ENCODE measurements around the gene GUCY1A1. TPM values are rescaled to one million over a fixed set of nuclear protein-coding genes. Genes with fewer than 3 reads are reported as not detected.

Gene GUCY1A1
- total and polyA plus RNA-seq, 7 donors = 1.5 to 16.4 (median 6.8) TPM

DNA sequence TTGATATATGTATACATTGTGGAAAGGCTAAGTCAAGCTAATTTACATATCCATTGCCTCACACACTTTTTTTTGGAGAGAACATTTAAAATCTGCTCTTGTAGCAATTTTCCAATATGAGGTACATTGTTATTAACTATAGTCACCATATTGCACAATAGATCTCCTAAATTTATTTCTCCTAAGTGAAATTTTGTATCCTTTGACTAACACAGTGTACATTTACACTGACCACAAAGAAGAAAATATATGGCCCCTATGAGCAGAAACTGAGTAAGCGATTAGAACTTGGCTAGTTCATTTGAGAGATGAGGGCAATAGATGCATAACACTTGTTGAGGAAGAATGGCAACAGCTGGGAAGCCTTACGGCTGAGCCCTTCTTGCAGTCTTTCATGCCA is 71.9 kb downstream of the GUCY1A1 start:
- Histone ChIP-seq H3K9me3 (no peaks in the 10 kb centered on the region), H3K36me3 (ENCODE audit: insufficient read depth in 1 of 2, low read depth in 1 of 2) (no peaks in the 10 kb centered on the region), H3K27ac (no peak overlapping the region), H3K4me3 (no peak overlapping the region), H3K4me1 (no peaks in the 10 kb centered on the region), H3K27me3 (ENCODE audit: insufficient read depth in 3 of 3, low read length in 2 of 3) (peaks cover 0 to 4% (median 0%) of the 10 kb centered on the region in 3 donors)
- ATAC-seq (no peak), DNase-seq (no peak)
- WGBS, 3 donors = 52 to 70% (median 61%) methylated on average over 2 of the region's 2 CpGs
- TF ChIP-seq, protein P1, sequence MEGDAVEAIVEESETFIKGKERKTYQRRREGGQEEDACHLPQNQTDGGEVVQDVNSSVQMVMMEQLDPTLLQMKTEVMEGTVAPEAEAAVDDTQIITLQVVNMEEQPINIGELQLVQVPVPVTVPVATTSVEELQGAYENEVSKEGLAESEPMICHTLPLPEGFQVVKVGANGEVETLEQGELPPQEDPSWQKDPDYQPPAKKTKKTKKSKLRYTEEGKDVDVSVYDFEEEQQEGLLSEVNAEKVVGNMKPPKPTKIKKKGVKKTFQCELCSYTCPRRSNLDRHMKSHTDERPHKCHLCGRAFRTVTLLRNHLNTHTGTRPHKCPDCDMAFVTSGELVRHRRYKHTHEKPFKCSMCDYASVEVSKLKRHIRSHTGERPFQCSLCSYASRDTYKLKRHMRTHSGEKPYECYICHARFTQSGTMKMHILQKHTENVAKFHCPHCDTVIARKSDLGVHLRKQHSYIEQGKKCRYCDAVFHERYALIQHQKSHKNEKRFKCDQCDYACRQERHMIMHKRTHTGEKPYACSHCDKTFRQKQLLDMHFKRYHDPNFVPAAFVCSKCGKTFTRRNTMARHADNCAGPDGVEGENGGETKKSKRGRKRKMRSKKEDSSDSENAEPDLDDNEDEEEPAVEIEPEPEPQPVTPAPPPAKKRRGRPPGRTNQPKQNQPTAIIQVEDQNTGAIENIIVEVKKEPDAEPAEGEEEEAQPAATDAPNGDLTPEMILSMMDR (IDR thresholded peaks at IDR 0.05) = no peak
- intact Hi-C loops (cut with DNase I) = no loop called here

DNA sequence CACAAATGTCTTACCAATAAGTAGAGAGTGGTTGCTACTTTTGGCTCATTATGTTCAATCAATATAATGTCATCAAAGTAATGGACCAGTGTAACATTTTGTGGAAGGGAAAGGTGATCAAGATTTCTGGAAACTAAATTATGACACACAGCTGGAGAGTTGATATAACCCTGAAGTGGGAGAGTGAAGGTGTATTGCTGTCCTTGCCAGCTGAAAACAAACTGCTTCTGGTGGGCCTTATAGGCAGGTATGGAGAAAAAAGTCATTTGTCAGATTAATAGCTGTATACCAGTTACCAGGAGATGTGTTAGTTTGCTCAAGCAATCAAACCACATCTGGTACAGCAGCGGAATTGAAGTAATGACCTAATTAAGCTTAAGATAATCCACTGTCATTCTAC is 74.9 kb downstream of the GUCY1A1 start:
- Histone ChIP-seq H3K36me3 (ENCODE audit: insufficient read depth in 1 of 2, low read depth in 1 of 2) (no peaks in the 10 kb centered on the region), H3K27me3 (ENCODE audit: insufficient read depth in 3 of 3, low read length in 2 of 3) (peaks cover 0 to 4% (median 0%) of the 10 kb centered on the region in 3 donors), H3K4me3 (no peak overlapping the region), H3K9me3 (no peaks in the 10 kb centered on the region), H3K4me1 (no peaks in the 10 kb centered on the region), H3K27ac (no peak overlapping the region)
- intact Hi-C loops (cut with DNase I) = no loop called here
- DNase-seq = no peak
- no peak for ATAC-seq
- WGBS, 3 donors = 97 to 100% (median 100%) methylated on average over 1 of the region's 1 CpG
- TF ChIP-seq, protein P1 (IDR thresholded peaks at IDR 0.05) = no peak

DNA sequence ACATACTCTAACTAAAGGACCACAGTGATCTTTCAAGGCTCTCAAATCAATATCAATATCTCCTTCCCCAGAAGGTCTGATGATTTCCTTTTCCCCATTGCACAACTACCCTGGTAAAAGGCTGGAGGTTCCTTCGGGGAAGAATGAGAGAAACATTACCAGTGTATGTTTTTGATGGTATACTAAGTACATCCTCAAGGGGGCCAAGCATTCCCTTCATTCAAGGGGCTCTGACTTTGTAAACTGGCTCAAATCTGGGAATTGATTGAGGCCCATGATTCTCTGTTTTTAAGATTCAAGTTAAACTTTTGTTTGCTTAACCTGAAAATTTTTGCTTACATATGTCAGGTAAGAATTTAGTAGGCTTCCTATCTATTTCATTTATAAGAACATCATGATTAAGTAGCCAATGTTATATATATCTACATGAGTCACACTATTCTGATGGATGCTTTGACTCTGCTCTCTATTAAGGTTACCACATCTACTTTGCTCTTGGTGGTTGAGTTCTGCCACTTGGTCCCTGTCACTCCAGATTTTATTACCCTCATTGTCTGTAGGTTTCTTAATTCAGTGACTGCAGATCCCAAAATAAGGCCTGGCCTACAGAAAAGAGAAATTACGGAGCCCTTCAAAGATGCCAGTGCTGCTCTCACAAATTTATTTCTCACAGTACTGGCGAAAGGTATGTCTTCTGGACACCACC is 75.8 kb downstream of the GUCY1A1 start:
- Histone ChIP-seq H3K27ac (no peak overlapping the region), H3K4me3 (no peak overlapping the region), H3K4me1 (no peaks in the 10 kb centered on the region), H3K36me3 (ENCODE audit: insufficient read depth in 1 of 2, low read depth in 1 of 2) (no peaks in the 10 kb centered on the region), H3K9me3 (no peaks in the 10 kb centered on the region), H3K27me3 (ENCODE audit: insufficient read depth in 3 of 3, low read length in 2 of 3) (peaks cover 0 to 4% (median 0%) of the 10 kb centered on the region in 3 donors)
- TF ChIP-seq, protein P1 (IDR thresholded peaks at IDR 0.05) = no peak
- WGBS, 3 donors = 85 to 87% (median 86%) methylated on average over 3 of the region's 3 CpGs
- DNase-seq = no peak
- intact Hi-C loops (cut with DNase I) = no loop called here
- ATAC-seq = peak in 1 of 4 donors; percentile 41

DNA sequence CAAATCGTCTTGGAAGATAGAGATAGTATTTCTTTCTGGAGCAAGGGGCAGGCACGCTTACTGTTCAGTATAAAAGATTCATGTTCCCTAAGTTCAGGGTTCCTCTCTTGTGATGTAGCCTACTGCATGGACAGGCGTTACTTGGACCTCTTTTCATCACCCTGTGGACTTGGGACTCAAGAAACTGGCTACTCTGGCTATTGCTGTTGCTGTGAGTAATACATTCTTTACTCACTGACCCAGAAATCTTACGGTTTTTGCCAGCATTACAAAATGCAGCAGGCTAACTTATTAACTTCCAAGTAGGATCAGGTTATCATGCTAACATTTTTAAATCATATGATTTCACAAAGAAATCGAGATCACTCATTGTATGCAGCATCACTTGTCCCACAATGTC is 79.3 kb downstream of the GUCY1A1 start:
- 71 to 78% (median 73%) methylated on average over 5 of the region's 5 CpGs for WGBS, 3 donors
- ATAC-seq (peak in 2 of 4 donors; percentile 29 to 41), DNase-seq (no peak)
- H3K9me3 ChIP-seq = no peaks in the 10 kb centered on the region
- H3K4me3 ChIP-seq = no peak overlapping the region
- H3K27me3 ChIP-seq (ENCODE audit: insufficient read depth in 3 of 3, low read length in 2 of 3) = no peaks in the 10 kb centered on the region
- H3K4me1 ChIP-seq = no peaks in the 10 kb centered on the region
- H3K27ac ChIP-seq = no peak overlapping the region
- intact Hi-C loops (cut with DNase I) = no loop called here
- no peaks in the 10 kb centered on the region for H3K36me3 ChIP-seq (ENCODE audit: insufficient read depth in 1 of 2, low read depth in 1 of 2)
- TF ChIP-seq, protein P1 (IDR thresholded peaks at IDR 0.05) = no peak

DNA sequence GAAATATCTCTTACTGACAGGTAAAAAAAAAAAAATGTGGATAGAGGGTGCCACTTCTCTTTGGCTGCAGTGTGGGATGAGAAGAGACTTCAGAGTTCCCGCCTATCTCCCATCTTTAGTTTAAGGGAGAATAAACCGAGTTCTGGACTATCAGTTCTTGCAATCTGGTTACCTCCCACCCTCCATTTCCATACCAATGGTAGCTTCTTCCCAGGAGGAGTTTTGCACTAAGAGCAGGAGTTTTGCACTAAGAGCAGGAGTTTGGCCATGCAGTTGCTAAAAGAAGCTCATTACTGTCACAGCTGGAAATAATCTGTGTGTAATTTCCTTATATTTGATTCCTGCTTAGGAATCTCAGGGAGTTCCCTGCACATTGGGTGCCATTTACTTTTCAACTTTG is 81.4 kb downstream of the GUCY1A1 start:
- Histone ChIP-seq H3K36me3 (ENCODE audit: insufficient read depth in 1 of 2, low read depth in 1 of 2) (no peaks in the 10 kb centered on the region), H3K4me3 (no peak overlapping the region), H3K27ac (no peak overlapping the region), H3K9me3 (no peaks in the 10 kb centered on the region), H3K27me3 (ENCODE audit: insufficient read depth in 3 of 3, low read length in 2 of 3) (no peaks in the 10 kb centered on the region), H3K4me1 (no peaks in the 10 kb centered on the region)
- ATAC-seq (no peak), DNase-seq (no peak)
- WGBS, 3 donors = 77 to 85% (median 79%) methylated on average over 2 of the region's 2 CpGs
- TF ChIP-seq, protein P1 (IDR thresholded peaks at IDR 0.05) = no peak
- intact Hi-C loops (cut with DNase I) = no loop called here
